NCI-H1417 (cell line): ENCODE data around the gene RIMBP2.
"Not testable (repeated sequence)": the region's sequence is repeated elsewhere in the genome, so short reads cannot be mapped to it uniquely, and the experiment has no call there.

ENCODE experiments used
- DNase-seq, 3 experiments: peaks; one replicate each; lab custom pipeline; 2025; lab: John Stamatoyannopoulos, UW

RIMBP2 gene

GRCh38 chr12:130595566-130595965, 120.5 kb downstream of the RIMBP2 start:
- DNase-seq = no peak

- no peak for DNase-seq
Observed at GRCh38 chr12:130593056-130593455, 123.0 kb downstream of the RIMBP2 start.

GRCh38 chr12:130592641-130593040, 123.5 kb downstream of the RIMBP2 start:
- DNase-seq = no peak

- DNase-seq = no peak
Observed at GRCh38 chr12:130591736-130592135, 124.4 kb downstream of the RIMBP2 start.

GRCh38 chr12:130590685-130591084, 125.4 kb downstream of the RIMBP2 start:
- DNase-seq = no peak

GRCh38 chr12:130589540-130590317, 126.4 kb downstream of the RIMBP2 start:
- DNase-seq = no peak

- DNase-seq = no peak
Observed at GRCh38 chr12:130588696-130589539, 127.2 kb downstream of the RIMBP2 start.

GRCh38 chr12:130587966-130588365, 128.1 kb downstream of the RIMBP2 start:
- no peak for DNase-seq

GRCh38 chr12:130584475-130584874, 131.6 kb downstream of the RIMBP2 start:
- DNase-seq = not testable (repeated sequence)

GRCh38 chr12:130583800-130584199, 132.3 kb downstream of the RIMBP2 start:
- DNase-seq = no peak

- no peak for DNase-seq
Observed at GRCh38 chr12:130583317-130583716, 132.8 kb downstream of the RIMBP2 start.

GRCh38 chr12:130582286-130582685, 133.8 kb downstream of the RIMBP2 start:
- no peak for DNase-seq

GRCh38 chr12:130581782-130582181, 134.3 kb downstream of the RIMBP2 start:
- DNase-seq = no peak

GRCh38 chr12:130579231-130579630, 136.9 kb downstream of the RIMBP2 start:
- DNase-seq = no peak

- DNase-seq = no peak
Observed at GRCh38 chr12:130577351-130577750, 138.7 kb downstream of the RIMBP2 start.

GRCh38 chr12:130576371-130576816, 139.7 kb downstream of the RIMBP2 start:
- DNase-seq = peak; percentile 37 to 71 (median 50)

GRCh38 chr12:130574402-130574801, 141.7 kb downstream of the RIMBP2 start:
- DNase-seq = no peak

GRCh38 chr12:130573766-130574165, 142.3 kb downstream of the RIMBP2 start:
- DNase-seq = no peak

GRCh38 chr12:130573235-130573634, 142.9 kb downstream of the RIMBP2 start:
- DNase-seq = no peak

GRCh38 chr12:130572553-130572952, 143.5 kb downstream of the RIMBP2 start:
- DNase-seq = peak in 2 of 3 experiments; percentile 37 to 68

GRCh38 chr12:130571734-130572133, 144.4 kb downstream of the RIMBP2 start:
- no peak for DNase-seq

- no peak for DNase-seq
Observed at GRCh38 chr12:130571089-130571488, 145.0 kb downstream of the RIMBP2 start.

GRCh38 chr12:130569521-130569920, 146.6 kb downstream of the RIMBP2 start:
- no peak for DNase-seq
